ENCODE measurements around the gene PXMP2.

DNA sequence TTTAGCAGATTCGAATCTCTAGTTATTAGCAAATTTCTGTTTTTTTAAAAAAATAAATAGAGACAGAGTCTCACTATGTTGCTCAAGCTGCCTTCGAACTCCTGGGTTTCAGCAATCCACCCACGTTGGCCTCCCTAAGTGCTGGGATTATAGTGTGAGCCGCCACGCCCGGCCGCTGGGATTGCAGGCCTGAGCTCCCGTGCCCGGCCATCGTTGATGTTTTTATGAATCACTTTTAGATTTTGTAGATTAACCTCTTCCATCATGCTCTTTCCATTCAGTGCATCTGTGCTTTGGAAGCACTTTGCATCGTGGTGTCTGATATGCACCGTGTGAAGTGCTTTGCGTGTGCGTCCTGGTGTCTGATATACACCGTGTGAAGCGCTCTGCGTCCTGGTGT lies 44.2 kb downstream of the PXMP2 start:
- TF ChIP-seq, protein P1, sequence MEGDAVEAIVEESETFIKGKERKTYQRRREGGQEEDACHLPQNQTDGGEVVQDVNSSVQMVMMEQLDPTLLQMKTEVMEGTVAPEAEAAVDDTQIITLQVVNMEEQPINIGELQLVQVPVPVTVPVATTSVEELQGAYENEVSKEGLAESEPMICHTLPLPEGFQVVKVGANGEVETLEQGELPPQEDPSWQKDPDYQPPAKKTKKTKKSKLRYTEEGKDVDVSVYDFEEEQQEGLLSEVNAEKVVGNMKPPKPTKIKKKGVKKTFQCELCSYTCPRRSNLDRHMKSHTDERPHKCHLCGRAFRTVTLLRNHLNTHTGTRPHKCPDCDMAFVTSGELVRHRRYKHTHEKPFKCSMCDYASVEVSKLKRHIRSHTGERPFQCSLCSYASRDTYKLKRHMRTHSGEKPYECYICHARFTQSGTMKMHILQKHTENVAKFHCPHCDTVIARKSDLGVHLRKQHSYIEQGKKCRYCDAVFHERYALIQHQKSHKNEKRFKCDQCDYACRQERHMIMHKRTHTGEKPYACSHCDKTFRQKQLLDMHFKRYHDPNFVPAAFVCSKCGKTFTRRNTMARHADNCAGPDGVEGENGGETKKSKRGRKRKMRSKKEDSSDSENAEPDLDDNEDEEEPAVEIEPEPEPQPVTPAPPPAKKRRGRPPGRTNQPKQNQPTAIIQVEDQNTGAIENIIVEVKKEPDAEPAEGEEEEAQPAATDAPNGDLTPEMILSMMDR (IDR thresholded peaks at IDR 0.05): no peak
- no peak for TF ChIP-seq ZFX (IDR thresholded peaks at IDR 0.05; ENCODE audit: borderline replicate concordance)
